GM21529 (cell line): Measurements from ENCODE around the gene METTL8.
"Not testable (repeated sequence)": the region's sequence is repeated elsewhere in the genome, so short reads cannot be mapped to it uniquely, and the experiment has no call there.

ENCODE experiments used
- ATAC-seq: cut with Tn5 transposase; IDR thresholded peaks from one replicate; pipeline ENCODE4 v1.9.1; 2021; ENCODE audit not compliant: unreplicated experiment

The METTL8 gene

DNA sequence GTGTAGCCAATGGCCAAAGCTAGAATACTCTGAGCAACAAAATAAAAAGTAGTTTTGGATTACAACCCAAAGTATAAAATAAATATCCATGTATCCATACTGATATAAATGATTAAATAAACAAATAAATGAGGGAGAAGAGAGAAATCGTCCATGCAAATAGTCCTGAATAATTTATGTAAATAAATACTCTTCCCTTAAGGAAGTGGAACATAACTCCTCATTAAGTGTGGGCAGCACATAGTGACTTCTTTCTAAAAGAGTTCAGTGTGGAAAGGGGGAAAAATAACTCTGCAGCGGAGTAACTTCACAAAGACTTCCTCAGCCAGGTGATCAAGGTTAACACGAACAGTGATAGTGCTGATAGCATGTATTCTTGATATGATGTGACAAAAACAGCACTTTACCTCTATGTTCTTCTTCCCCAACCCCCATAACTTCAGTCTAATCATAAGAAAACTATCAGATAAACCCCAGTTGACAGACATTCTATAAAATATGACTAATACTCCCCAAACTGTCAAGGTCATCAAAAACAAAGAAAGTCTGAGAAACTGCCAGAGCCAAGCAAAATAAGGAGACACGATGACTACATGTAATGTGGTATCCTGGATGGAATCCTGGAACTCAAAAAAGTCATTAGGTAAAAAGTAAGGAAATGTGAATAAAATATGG lies 30.7 kb downstream of the METTL8 start:
- ATAC-seq: no peak

GRCh38 chr2:171401947-171402346 lies 31.8 kb downstream of the METTL8 start:
- no peak for ATAC-seq

GRCh38 chr2:171400395-171400794 lies 33.4 kb downstream of the METTL8 start:
- ATAC-seq: no peak

DNA sequence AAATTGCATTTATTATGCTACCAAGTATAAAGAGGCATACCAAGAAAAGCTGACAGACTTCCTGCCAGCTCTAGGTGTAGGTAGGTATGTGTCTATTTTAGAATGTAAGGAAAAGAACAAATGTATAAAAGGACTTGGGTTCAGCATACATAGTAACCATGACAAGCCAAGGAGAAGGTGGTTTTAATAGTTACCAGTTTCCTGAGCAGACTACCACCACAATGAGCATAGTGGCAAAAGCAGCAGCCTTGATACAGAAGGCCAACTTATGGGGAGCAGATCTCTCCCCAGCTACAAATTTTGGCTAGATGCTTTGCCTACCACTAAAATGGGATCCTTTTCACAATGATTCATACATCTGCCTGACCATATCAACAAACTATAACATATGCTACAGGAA lies 34.5 kb downstream of the METTL8 start:
- no peak for ATAC-seq

GRCh38 chr2:171394164-171394740 lies 39.5 kb downstream of the METTL8 start:
- ATAC-seq: no peak

- no peak for ATAC-seq
Observed at GRCh38 chr2:171393487-171393886, 40.3 kb downstream of the METTL8 start.

GRCh38 chr2:171391532-171391931 lies 42.3 kb downstream of the METTL8 start:
- ATAC-seq: no peak

GRCh38 chr2:171390941-171391516 lies 42.8 kb downstream of the METTL8 start:
- ATAC-seq: no peak

GRCh38 chr2:171389780-171390179 lies 44.0 kb downstream of the METTL8 start:
- peak; percentile 12 for ATAC-seq

- ATAC-seq: peak; percentile 57
Observed at GRCh38 chr2:171389325-171389724, 44.5 kb downstream of the METTL8 start.

GRCh38 chr2:171387052-171387451 lies 46.7 kb downstream of the METTL8 start:
- no peak for ATAC-seq

GRCh38 chr2:171386627-171387026 lies 47.2 kb downstream of the METTL8 start:
- ATAC-seq: no peak

- no peak for ATAC-seq
Observed at GRCh38 chr2:171383134-171383533, 50.7 kb downstream of the METTL8 start.

GRCh38 chr2:171382175-171382574 lies 51.6 kb downstream of the METTL8 start:
- not testable (repeated sequence) for ATAC-seq

- ATAC-seq: not testable (repeated sequence)
Observed at GRCh38 chr2:171377852-171378251, 55.9 kb downstream of the METTL8 start.

- ATAC-seq: no peak
Observed at GRCh38 chr2:171367692-171368091, 66.1 kb downstream of the METTL8 start.

DNA sequence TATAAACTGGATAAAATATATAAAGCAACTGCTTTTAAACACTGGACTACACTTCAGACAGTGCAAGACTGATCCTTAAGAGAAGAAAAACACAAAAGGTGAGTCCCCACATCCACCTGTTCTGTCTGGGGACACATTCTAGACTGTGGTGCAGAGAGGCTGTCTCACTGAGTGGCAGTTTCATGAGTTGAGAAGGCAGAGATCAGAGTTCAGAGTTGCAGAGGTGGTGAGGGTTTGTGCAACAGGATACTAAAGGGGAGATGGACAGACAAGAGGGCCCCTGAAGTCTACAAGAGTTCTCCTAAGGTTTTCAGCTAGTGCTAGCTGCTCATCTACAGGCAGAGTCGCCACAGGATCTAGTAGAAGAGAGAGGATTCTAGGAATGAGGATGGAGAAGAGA lies 68.0 kb downstream of the METTL8 start:
- ATAC-seq: no peak

DNA sequence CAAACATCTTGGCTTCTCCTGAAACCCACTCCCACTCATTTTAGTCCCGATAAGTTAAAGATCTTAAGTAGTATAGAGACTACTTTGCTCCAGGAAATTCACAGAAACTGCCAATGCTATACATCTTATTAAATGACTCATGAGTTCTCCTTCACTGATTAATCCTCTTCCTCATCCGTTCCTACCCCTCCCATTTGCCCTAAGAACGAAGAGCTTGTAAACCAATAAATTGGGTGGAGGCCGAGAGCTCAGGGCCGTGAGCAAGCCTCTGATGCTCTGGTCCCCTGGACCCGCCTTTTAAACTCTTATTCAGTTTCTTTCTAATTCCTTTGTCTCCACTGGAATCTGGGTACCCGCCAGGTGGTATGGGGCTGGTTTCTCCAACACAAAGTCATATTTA lies 68.6 kb downstream of the METTL8 start:
- no peak for ATAC-seq

DNA sequence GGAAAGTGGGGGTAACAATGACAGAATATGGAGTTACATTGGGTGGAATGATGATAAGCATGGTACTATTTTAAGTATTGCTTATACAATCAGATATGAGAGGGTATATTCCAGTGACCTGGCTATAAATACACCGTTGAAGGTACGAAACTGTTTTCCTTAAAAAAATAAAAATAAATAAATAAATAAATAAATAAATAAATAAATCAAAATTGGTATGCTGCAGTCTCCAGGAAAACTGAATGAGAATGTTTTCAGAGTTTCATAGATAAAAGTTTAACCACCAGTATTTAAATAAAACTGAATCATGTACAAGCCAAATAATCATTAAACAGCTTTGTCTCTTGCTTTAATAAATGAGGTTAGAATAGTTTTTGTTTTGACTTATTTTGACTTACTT lies 71.4 kb downstream of the METTL8 start:
- ATAC-seq: no peak

- ATAC-seq: no peak
Observed at GRCh38 chr2:171360905-171361304, 72.9 kb downstream of the METTL8 start.

DNA sequence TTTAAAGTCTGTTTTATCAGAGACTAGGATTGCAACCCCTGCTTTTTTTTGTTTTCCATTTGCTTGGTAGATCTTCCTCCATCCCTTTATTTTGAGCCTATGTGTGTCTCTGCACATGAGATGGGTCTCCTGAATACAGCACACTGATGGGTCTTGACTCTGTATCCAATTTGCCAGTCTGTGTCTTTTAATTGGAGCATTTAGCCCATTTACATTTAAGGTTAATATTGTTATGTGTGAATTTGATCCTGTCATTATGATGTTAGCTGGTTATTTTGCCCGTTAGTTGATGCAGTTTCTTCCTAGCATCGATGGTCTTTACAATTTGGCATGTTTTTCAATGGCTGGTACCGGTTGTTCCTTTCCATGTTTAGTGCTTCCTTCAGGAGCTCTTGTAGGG lies 80.0 kb downstream of the METTL8 start:
- ATAC-seq: not testable (repeated sequence)

GRCh38 chr2:171348056-171348455 lies 85.7 kb downstream of the METTL8 start:
- peak; percentile 11 for ATAC-seq
